ENCODE measurements around the gene PANK3.
"Not testable (repeated sequence)": the region's sequence is repeated elsewhere in the genome, so short reads cannot be mapped to it uniquely, and the experiment has no call there.

The PANK3 gene

GRCh38 chr5:168591302-168592013 is 12.3 kb upstream of the PANK3 start:
- DNase-seq = no peak

DNA sequence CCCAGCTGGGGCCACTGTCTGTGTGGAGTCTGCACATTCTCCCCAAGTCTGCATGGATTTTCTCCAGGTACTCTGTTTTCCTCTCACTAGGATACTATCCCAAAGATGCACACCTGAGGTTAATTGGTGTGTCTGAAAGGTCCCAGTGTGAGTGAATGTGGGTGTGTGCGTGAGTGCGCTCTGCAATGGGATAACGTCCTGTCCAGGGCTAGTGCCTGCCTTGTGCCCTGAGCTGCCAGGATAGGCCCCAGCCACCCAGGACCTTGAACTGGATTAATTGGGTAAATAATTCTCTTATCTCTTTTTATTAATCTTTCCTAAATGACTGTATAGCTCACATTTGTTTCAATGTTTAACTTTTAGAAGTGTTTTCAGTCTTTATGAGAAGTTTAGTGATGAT is 11.5 kb upstream of the PANK3 start:
- no peak for DNase-seq

DNA sequence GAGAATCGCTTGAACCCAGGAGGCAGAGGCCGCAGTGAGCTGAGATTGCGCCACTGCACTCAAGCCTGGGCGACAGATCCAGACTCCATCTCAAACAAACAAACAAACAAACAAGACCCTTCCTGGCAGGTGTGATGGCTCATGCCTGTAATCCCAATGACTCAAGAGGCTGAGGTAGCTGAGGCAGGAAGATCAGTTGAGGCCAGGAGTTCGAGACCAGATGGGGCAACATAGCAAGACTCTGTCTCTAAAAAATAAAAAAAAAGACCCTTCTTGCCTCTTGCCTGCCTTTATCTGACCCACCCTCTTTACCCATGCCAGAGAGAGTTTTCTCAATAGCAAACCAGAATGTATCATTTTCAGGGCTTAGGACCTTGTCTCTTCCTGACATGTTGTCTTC is 8.8 kb upstream of the PANK3 start:
- DNase-seq = no peak

- DNase-seq = no peak
Observed at GRCh38 chr5:168585119-168585856, 6.1 kb upstream of the PANK3 start.

- DNase-seq = no peak
Observed at GRCh38 chr5:168583742-168584482, 4.7 kb upstream of the PANK3 start.

DNA sequence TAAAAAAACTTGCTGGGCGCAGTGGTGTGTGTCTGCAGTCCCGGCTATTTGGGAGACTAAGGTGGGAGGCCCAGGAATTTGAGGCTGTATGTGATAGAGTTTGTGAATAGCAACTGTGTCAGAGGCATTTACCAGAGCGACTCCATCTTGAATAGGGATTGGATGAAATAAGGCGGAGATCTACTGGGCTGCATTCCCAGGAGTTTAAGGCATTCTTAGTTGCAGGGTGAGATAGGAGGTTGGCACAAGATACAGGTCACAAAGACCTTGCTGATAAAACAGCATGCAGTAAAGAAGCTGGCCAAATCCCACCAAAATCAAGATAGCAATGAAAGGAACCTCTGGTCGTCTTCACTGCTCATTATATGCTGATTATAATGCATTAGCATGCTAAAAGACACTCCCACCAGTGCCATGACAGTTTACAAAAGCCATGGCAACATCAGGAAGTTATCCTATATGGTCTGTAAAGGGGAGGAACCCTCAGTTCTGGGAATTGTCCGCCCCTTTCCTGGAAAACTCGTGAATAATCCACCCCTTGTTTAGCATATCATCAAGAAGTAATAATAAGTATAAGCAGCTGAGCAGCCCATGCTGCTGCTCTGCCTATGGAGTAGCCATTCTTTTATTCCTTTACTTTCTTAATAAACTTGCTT is 1.8 kb upstream of the PANK3 start:
- DNase-seq = not testable (repeated sequence)

GRCh38 chr5:168580227-168580508 is 1.0 kb upstream of the PANK3 start:
- peak in 1 of 2 experiments; percentile 20 for DNase-seq

- DNase-seq = peak; percentile 97 to 99
Observed at GRCh38 chr5:168579488-168580226, 489 bp upstream of the PANK3 start.

- DNase-seq = peak in 1 of 2 experiments; percentile 9
Observed at GRCh38 chr5:168578006-168578405, 1.2 kb downstream of the PANK3 start.

DNA sequence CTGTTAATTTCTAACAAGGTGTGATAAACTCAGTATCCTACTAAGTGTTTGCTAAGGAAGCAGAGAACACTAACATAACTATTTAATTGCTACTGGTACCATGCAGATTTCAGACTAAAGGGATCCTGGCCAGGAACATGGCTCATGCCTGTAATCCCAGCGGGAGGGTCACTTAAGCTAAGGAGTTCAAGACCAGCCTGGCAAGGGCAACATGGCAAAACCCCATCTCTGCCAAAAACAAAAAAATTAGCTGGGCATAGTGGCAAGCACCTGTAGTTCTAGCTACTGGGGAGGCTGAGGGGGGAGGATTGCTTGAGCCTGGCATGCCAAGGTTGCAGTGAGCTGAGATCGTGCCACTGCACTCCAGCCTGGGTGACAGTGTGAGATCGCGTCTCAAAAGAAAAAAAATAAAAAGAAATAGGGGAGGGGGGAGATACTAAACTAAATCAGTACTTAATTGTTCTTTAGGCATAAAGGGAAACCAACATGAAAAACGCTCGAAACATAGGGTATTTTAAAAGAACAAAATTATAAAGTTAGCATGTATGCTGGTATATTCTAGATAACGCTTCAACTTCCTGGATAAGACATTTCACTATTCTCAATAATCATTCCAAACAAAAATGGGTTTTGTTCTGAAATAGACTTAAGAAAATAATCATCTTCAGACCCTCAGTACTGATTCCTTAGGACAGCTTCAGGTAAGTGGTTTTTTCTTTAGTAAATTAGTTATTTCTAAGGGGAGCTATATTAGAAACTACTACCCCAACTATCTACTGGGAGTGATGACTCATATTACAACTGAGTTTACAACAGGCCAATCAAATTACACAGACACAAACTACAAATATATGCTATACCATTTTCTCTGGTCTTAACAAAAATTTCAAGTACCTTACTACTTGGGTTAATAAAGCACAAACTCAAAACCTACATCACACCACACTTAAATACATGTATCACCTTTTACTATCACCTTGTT is 3.5 kb downstream of the PANK3 start:
- no peak for DNase-seq

DNA sequence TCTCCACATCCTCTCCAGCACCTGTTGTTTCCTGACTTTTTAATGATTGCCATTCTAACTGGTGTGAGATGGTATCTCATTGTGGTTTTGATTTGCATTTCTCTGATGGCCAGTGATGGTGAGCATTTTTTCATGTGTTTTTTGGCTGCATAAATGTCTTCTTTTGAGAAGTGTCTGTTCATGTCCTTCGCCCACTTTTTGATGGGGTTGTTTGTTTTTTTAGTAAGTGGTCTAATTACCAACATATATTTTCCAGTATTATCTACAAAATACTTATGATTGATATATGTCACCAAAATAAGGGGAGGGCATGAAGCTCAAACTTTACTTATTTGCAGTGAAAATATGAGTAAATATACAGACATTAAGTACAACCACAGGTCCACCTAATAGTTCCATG is 5.0 kb downstream of the PANK3 start:
- not testable (repeated sequence) for DNase-seq

- not testable (repeated sequence) for DNase-seq
Observed at GRCh38 chr5:168573663-168574062, 5.5 kb downstream of the PANK3 start.

GRCh38 chr5:168570490-168571328 is 8.5 kb downstream of the PANK3 start:
- DNase-seq = no peak

- no peak for DNase-seq
Observed at GRCh38 chr5:168568738-168569137, 10.4 kb downstream of the PANK3 start.

DNA sequence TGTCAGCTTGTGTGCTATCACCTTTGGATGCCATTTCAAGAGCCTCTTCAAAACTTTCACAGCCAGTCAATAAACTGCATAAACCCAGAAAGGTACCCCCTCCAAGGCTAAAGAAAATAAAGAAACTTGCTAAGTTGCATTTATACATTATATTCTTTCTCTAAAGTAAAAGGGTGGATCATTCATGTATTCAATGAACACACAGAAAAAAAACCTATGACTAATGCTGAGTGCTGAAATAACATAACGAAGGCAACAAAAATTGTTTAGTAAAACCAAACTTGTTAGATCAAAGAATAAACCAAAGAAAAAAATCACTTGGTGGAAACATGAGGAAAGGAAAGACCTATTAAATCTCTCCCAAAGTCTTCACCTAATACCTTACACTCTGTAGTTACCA is 15.2 kb downstream of the PANK3 start:
- no peak for DNase-seq

GRCh38 chr5:168562279-168562678 is 16.9 kb downstream of the PANK3 start:
- DNase-seq = no peak

GRCh38 chr5:168557389-168557788 is 21.8 kb downstream of the PANK3 start:
- no peak for DNase-seq

GRCh38 chr5:168553377-168554130 is 25.6 kb downstream of the PANK3 start:
- no peak for DNase-seq

GRCh38 chr5:168552146-168552545 is 27.0 kb downstream of the PANK3 start:
- DNase-seq = no peak

- no peak for DNase-seq
Observed at GRCh38 chr5:168550656-168551055, 28.5 kb downstream of the PANK3 start.

Measured in NCI-H2081 (cell line).